Body of pancreas (tissue), 4 donors: ENCODE measurements around the gene SPANXC. TPM values are rescaled to one million over a fixed set of nuclear protein-coding genes. Genes with fewer than 3 reads are reported as not detected.
"Not testable (repeated sequence)": the region's sequence is repeated elsewhere in the genome, so short reads cannot be mapped to it uniquely, and the experiment has no call there.

Source experiments
- ATAC-seq: fragments of 150-250 bp; one replicate; pipeline ENCODE4 v1.9.1; 2016
- DNase-seq, 4 donors: peaks; one replicate each; pipeline ENCODE4 v3.0.0-alpha.2; 2019
- H3K27ac ChIP-seq, 4 donors: fragments of 200-600 bp; sonication (generic); 1 replicate in 3 of 4; 2 replicates in 1 of 4; pipeline versions ENCODE4 v1.5.1 to v1.6.1; 2016 to 2019; ENCODE audit warnings: mild to moderate bottlenecking in 1 of 4, mixed read lengths in 1 of 4, moderate library complexity in 1 of 4
- H3K27me3 ChIP-seq, 2 donors: fragments of 200-600 bp; sonication (generic); one replicate each; pipeline ENCODE4 v1.6.0; 2016; ENCODE audit warnings: mild to moderate bottlenecking in 1 of 2
- H3K36me3 ChIP-seq, 2 donors: fragments of 200-600 bp; sonication (generic); replicated peaks in 1 of 2; 2 replicates each; pipeline ENCODE4 v1.5.1; 2016; ENCODE audit warnings: low read depth in 2 of 2; ENCODE audit not compliant: insufficient read depth in 1 of 2
- H3K4me1 ChIP-seq: fragments of 200-600 bp; sonication (generic); one replicate; pipeline ENCODE4 v1.6.0; 2016
- H3K4me3 ChIP-seq, 2 donors: fragments of 200-600 bp; sonication (generic); 1 replicate in 1 of 2; 2 replicates in 1 of 2; pipeline ENCODE4 v1.5.1; 2016 to 2019
- H3K9me3 ChIP-seq, 3 donors: fragments of 200-600 bp; sonication (generic); 1 replicate in 2 of 3; 2 replicates in 1 of 3; pipeline ENCODE4 v1.5.1; 2016
- CTCF ChIP-seq, 7 experiments: fragments of 450-650 bp in 4 of 7; fragments of 200-600 bp in 3 of 7; sonication (generic) in 3 of 7; IDR thresholded peaks; one replicate each; pipeline ENCODE4 v1.5.1; 2016 to 2019; ENCODE audit warnings: antibody characterized with exemption in 7 of 7
- POLR2A ChIP-seq, 3 donors: fragments of 450-650 bp; IDR thresholded peaks; one replicate each; pipeline ENCODE4 v1.6.1; 2016; ENCODE audit warnings: antibody characterized with exemption in 3 of 3, mild to moderate bottlenecking in 2 of 3
- WGBS, 2 donors: methylation state at CpG; one replicate each; pipeline ENCODE4 v1.1.5; 2017; 5-methylcytosine and 5-hydroxymethylcytosine counted together
- intact Hi-C: fragments of 100-400 bp; cut with DNase I; formaldehyde crosslinking; loops from one replicate; pipeline ENCODE4 v1.15.1; 2023
- total RNA-seq, 2 donors: library from RNA; depleted of rRNA; stranded (reverse); fragments of >200 nt; gene quantifications; one replicate each; pipeline ENCODE4 v1.1.0, GENCODE V29; 2016

The SPANXC gene
- not detected for total RNA-seq

- H3K4me3 ChIP-seq, H3K27ac ChIP-seq, intact Hi-C loops, H3K36me3 ChIP-seq, ATAC-seq, H3K27me3 ChIP-seq, DNase-seq, H3K9me3 ChIP-seq, H3K4me1 ChIP-seq: not testable (repeated sequence)
- no CpG with 5 or more reads among the region's 12 CpGs for WGBS, 2 donors
Observed at GRCh38 chrX:141242417-141242816, at the start of gene SPANXC. SPANXC (minus strand) TSS chrX:141242517; CDS start chrX:141242457, 60 bp downstream.

- Histone ChIP-seq H3K4me3 (no peak overlapping the region), H3K9me3 (no peaks in the 10 kb centered on the region), H3K27ac (no peak overlapping the region), H3K36me3 (no peaks in the 10 kb centered on the region), H3K27me3 (no peaks in the 10 kb centered on the region), H3K4me1 (no peaks in the 10 kb centered on the region)
- ATAC-seq (no peak), DNase-seq (no peak)
- no peak for TF ChIP-seq POLR2A (IDR thresholded peaks at IDR 0.05)
- no peak for TF ChIP-seq CTCF (IDR thresholded peaks at IDR 0.05)
- intact Hi-C loops = no loop called here
- WGBS, 2 donors = 73 to 76% methylated on average over 2 of the region's 2 CpGs
Observed at GRCh38 chrX:141279476-141279875, 37.2 kb upstream of the SPANXC start.

GRCh38 chrX:141278306-141278705 is 36.0 kb upstream of the SPANXC start:
- Histone ChIP-seq H3K27me3 (no peaks in the 10 kb centered on the region), H3K27ac (no peak overlapping the region), H3K4me3 (no peak overlapping the region), H3K9me3 (no peaks in the 10 kb centered on the region), H3K36me3 (no peaks in the 10 kb centered on the region), H3K4me1 (no peaks in the 10 kb centered on the region)
- intact Hi-C loops = no loop called here
- 21% methylated on average over 3 of the region's 3 CpGs for WGBS, 2 donors
- TF ChIP-seq POLR2A (IDR thresholded peaks at IDR 0.05) (no peak), CTCF (IDR thresholded peaks at IDR 0.05) (peak; percentile 33 to 59 (median 41))
- ATAC-seq (peak; percentile 48), DNase-seq (peak; percentile 1 to 41 (median 14))

- 56 to 90% methylated on average over 1 of the region's 1 CpG for whole genome bisulfite sequencing, 2 donors
- intact Hi-C loops = no loop called here
Observed at GRCh38 chrX:141258080-141258479, 15.8 kb upstream of the SPANXC start.

GRCh38 chrX:141221611-141222010 is 20.7 kb downstream of the SPANXC start:
- ATAC-seq (no peak), DNase-seq (no peak)
- no peaks in the 10 kb centered on the region for H3K4me1 ChIP-seq
- no peak overlapping the region for H3K27ac ChIP-seq
- H3K27me3 ChIP-seq = no peaks in the 10 kb centered on the region
- H3K4me3 ChIP-seq = no peak overlapping the region
- H3K36me3 ChIP-seq = no peaks in the 10 kb centered on the region
- WGBS, 2 donors = 74 to 76% methylated on average over 2 of the region's 2 CpGs
- intact Hi-C loops = no loop called here
- TF ChIP-seq CTCF (IDR thresholded peaks at IDR 0.05) (no peak), POLR2A (IDR thresholded peaks at IDR 0.05) (no peak)
- no peaks in the 10 kb centered on the region for H3K9me3 ChIP-seq

More at GRCh38 chrX:141258080-141258479, 15.8 kb upstream of the SPANXC start:
- H3K4me1 ChIP-seq = no peaks in the 10 kb centered on the region
- no peaks in the 10 kb centered on the region for H3K36me3 ChIP-seq
- no peak overlapping the region for H3K27ac ChIP-seq
- no peak for TF ChIP-seq CTCF (IDR thresholded peaks at IDR 0.05)
- no peak for TF ChIP-seq POLR2A (IDR thresholded peaks at IDR 0.05)
- no peaks in the 10 kb centered on the region for H3K9me3 ChIP-seq
- no peak overlapping the region for H3K4me3 ChIP-seq
- DNase-seq (no peak), ATAC-seq (no peak)
- H3K27me3 ChIP-seq = no peaks in the 10 kb centered on the region
